GM21423 (cell line): Measurements from ENCODE around the gene C20orf204.

Experiments
- ATAC-seq: cut with Tn5 transposase; IDR thresholded peaks from one replicate; pipeline ENCODE4 v1.9.1; 2021; ENCODE audit warnings: mild to moderate bottlenecking, moderate library complexity; ENCODE audit not compliant: unreplicated experiment

Gene C20orf204

GRCh38 chr20:64025826-64026412, 10.1 kb upstream of the C20orf204 start:
- no peak for ATAC-seq

GRCh38 chr20:64027981-64028685, 7.8 kb upstream of the C20orf204 start:
- no peak for ATAC-seq

DNA sequence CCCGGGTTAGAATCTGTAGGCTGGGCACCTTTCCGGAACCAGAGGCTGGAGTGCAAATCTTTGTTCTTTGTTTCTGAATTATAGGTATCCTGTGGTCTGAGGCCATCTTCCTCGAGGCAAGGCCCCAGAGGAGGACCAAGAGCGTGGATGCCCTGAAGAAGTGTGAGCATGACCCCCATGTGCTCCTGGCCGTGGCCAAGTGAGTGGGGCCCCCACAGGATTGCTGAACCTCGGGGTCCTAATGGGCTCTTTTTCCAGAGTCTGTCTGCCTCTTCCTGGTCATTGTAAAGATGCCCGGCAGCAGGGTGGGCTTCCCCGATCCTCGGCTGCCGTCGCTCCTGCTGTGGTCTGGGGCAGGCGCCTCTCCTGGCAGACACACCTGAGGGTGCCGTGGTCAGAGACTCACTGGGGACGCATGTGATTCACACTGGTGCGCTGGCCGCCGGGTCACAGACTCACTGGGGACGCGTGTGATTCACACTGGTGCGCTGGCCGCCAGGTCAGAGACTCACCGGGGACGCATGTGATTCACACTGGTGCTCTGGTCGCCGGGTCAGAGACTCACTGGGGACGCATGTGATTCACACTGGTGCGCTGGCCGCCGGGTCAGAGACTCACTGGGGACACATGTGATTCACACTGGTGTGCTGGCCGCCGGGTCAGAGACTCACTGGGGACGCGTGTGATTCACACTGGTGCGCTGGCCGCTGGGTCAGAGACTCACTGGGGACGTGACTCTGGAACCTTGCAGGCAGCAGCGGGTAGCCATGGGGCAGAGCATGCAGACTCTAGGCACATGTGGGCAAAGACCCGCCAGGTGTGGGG, 6.5 kb upstream of the C20orf204 start:
- no peak for ATAC-seq

DNA sequence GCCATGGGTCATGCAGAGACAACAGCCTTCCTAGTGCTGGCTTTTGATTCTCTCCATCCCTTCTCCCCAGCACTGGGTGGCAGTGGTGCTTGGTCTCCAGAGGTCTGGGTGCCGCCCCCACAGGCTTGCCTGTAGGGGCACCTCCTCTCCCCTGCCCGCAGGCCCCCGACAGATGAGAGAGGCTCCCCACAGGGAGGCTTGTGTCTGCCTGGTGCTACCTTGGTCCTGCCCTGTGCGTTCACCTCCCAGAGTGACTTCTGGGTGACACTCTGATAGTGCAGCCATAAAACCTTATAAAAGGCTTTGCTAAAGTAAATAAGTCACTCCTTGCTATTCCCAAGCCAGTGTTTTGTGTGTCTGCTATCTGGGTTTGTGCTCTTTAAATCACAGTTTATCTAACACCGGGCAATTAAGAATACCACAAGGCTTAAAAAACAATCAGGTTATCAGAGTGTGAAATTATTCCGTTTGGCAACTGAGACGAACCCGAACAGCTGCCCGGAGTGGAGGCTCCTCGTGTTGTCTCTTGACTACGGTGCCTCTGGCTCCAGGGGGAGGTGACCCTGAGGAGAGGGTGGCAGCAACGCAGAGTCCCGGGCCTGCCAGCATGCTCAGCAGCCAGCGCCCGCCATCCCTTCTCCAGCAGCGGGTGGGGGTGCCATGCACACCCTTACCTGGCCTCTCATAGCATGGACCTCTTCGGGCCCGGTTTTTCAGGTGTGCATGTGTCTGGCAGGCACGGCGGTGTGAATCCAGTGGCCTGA, 5.4 kb upstream of the C20orf204 start:
- ATAC-seq = no peak

- no peak for ATAC-seq
Observed at GRCh38 chr20:64031822-64032314, 4.1 kb upstream of the C20orf204 start.

- ATAC-seq = no peak
Observed at GRCh38 chr20:64032706-64033624, 3.0 kb upstream of the C20orf204 start.

DNA sequence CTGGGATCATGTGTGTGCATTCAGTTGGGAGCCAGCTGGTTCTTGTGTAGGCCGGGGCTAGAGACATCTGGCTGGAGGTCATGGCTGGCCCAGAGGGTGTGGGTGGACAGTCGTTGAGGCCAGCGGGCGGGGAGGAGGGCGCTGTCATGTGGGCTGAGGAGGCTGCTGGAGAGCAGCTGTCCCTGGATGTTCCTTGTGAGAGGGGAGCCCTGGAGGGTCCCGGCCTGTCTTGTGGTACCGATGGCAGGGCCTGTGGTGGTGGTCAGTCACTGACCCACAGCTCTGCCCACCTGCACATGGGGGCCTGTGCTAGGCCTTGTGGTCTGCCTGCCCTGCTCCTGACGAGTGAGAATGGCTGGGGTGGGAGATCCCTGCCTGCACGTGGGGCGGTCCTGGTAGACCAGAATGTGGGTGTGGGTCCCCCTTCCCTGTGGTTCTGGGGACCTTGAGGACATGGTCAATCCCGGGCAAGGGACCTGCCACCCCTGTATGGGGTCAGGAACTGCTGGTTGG, 1.9 kb upstream of the C20orf204 start:
- ATAC-seq = no peak

DNA sequence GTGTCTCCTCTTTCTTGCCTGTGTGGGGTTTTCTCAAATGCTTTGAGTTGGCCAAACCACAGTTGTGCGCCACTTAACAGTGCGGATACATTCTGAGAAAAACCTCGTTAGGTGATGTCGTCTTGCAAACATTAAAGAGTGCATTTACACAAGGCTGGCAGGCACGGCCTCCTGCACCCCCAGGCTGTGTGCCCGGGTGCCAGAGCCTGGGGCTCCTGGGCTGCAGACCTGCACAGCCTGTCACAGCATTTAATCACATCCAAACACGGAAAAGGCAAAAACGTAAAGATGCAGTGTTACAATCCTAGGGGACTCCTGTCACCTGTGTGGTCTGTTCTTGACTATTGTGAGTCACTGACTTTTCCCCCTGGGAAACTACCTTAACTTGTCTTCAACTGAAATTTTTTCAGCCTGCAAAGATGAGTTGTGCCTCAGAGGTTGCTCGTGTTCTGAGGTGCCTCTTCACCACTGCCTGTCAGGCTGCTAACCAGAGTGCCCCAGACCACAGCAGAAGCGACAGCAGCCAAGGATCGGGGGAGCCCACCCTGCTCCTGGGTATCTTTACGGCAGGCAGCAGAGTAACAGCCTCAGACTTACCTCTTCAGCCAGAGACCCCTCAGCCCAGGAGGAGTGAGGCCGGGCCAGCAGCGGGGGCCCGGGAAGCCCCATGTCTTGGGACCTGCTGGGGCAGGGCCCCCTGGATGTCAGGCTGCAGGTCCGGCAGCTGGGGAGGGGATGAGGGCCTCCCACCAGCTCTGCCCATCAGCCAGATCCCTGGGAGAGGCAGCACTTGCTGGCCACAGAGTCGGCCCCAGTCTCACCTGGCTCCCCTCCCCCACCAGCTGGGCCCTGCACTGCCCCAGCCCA, 683 bp upstream of the C20orf204 start:
- ATAC-seq = no peak

- ATAC-seq = no peak
Observed at GRCh38 chr20:64036346-64037198, 590 bp downstream of the C20orf204 start.

DNA sequence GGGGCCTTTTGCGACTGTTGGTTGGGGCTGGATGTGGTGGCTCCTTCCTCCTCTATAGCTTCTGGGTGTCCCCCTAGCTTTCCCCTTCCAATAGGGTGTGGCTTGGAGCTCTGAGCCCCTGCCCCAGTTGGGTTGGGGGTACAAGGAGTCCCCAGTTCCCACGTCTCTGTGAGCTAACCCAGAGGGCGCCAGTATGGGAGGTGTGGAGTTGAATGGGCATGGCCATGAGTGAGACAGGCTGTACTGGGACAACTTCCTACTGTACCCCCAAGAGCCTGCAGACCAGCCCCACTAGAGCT, 1.2 kb downstream of the C20orf204 start:
- no peak for ATAC-seq

DNA sequence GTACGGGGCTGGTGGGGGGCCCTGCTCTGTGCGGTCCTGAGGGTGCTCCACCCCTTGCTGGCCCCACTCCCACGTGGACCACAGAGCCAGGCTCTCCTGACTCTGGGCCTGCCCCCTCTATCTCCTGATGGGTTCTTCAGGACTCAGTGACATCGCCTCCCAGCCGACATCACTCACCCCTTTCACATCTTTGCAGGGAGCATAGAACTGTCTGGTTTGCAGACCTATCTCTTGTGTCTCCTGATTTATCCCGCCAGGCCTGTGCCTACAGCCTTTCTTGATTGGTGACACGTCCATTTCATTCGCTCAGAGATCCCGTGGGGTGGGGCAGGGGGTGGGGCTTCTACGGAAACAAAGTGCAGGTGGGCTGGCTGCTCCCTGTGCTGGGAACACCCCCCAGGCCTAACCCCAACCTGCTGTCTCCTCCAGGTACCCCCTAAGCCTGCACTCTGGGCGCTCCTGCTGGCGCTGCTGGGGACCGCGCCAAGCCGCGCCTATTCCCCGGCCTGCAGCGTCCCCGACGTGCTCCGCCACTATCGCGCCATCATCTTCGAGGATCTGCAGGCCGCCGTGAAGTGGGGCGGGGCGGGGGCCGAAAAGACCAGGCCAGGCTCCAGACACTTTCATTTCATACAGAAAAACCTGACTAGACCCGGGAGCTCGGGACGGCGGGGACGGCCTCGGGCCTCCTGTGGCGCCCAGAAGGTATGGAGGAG, 1.7 kb downstream of the C20orf204 start:
- ATAC-seq = no peak

- peak; percentile 21 for ATAC-seq
Observed at GRCh38 chr20:64038224-64038564, 2.2 kb downstream of the C20orf204 start.

DNA sequence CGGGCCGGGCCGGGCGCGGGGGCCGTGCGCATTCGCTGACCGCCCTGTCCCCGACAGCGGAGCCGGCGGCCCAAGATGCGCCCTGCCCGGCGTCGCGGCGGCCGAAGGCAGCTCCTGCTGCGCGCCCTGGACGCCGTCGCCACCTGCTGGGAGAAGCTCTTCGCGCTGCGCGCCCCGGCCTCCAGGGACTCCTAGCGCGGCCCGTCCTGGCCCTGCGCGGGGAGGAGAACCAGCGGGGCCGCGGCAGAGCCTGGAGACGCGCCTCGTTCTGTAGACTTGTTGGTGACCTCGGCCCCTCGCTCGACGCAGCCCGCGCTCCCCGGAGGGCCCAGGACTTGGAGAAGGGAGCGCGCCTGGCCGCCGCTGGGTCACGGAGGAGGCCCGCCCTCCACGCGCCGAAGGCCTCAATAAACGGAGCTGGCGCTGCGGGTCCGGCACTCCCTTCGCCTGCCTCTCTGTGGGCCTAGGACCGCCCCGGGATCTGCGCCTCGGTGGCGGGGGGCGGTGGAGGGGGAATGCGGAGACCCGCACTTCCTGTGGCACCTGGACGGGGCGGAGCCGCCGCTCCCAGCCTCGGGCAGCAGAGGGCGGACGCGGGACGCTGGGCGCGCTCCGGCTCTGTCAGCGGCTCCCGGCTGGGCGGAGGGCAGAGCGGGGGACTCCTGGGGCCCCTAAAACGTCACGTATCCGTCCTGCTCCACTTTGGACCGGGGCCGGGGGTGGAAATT, 2.7 kb downstream of the C20orf204 start:
- ATAC-seq = peak; percentile 46

GRCh38 chr20:64039293-64040160, 3.5 kb downstream of the C20orf204 start:
- ATAC-seq = no peak

DNA sequence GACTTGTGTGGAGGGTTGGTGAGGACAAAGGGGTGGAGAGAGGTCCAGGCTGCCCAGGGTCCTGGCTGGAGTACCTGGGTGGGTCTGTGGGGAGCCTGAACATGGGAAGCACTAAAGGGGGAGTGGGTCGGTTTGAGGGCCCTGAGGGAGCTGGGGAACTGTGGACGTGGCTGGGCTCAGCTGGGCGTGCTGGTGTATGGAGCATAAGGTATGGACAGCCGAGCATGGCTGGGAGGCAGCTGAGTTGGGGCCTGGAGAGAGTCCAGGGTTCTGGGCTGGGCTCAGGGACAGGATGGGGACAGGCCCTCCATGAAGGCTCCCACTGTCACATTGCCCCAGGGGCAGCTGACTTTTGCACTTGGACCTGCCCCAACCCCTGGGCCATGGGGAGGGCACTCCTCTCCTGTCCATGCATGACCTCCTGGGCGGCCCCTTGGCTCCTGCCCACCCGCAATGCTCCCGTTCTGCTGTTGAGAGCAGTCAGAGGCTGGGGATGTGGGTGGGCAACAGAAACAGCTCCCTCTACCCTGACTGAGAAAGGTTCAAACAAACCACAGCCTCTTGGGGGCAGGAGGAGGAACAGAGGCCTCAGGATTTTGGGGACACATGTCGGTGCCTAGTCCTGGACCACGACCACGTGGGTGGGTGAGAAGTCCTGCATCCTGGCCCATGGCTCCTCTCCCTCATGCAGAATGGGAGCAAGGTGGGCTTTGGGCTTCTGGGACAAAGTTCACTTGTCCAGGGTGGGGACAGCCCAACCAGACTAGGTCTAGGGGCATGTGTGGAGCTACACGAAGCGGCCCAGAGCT, 4.5 kb downstream of the C20orf204 start:
- ATAC-seq = no peak
